Liver (tissue), 9 donors: ENCODE results near the gene ANKRD31. TPM values are rescaled to one million over a fixed set of nuclear protein-coding genes. Genes with fewer than 3 reads are reported as not detected.

Experiments
- DNase-seq: peaks from one replicate; pipeline ENCODE4 v3.0.0-alpha.2; 2017; ENCODE audit warnings: low spot score
- H3K27ac ChIP-seq, 2 donors: one replicate each; pipeline ENCODE4 v1.7.0; 2013; ENCODE audit warnings: inconsistent platforms in 2 of 2, low read length in 2 of 2, control low read depth in 1 of 2, low read depth in 1 of 2, mild to moderate bottlenecking in 1 of 2
- H3K27me3 ChIP-seq, 4 donors: one replicate each; pipeline versions ENCODE4 v1.6.1 to v1.7.0; 2013; ENCODE audit warnings: low read length in 3 of 4, inconsistent platforms in 1 of 4, mild to moderate bottlenecking in 1 of 4, moderate library complexity in 1 of 4; ENCODE audit not compliant: control insufficient read depth in 4 of 4, insufficient read depth in 4 of 4
- H3K36me3 ChIP-seq, 4 donors: one replicate each; pipeline versions ENCODE4 v1.6.1 to v1.7.0; 2013; ENCODE audit warnings: low read length in 3 of 4, mild to moderate bottlenecking in 3 of 4, low read depth in 1 of 4, moderate library complexity in 1 of 4; ENCODE audit not compliant: control insufficient read depth in 4 of 4, insufficient read depth in 3 of 4
- H3K4me1 ChIP-seq, 4 donors: one replicate each; pipeline versions ENCODE4 v1.6.1 to v1.7.0; 2013; ENCODE audit warnings: low read length in 3 of 4, mild to moderate bottlenecking in 3 of 4, moderate library complexity in 1 of 4; ENCODE audit not compliant: control insufficient read depth in 4 of 4, insufficient read depth in 4 of 4
- H3K4me3 ChIP-seq, 3 donors: one replicate each; pipeline versions ENCODE4 v1.6.1 to v1.7.0; 2013; ENCODE audit warnings: low read length in 3 of 3, control low read depth in 1 of 3, low read depth in 1 of 3, mild to moderate bottlenecking in 1 of 3
- H3K9ac ChIP-seq, 2 donors: one replicate each; pipeline ENCODE4 v1.7.0; 2013; ENCODE audit warnings: low read length in 2 of 2, mild to moderate bottlenecking in 2 of 2, moderate library complexity in 2 of 2, control low read depth in 1 of 2, low read depth in 1 of 2
- H3K9me3 ChIP-seq, 4 donors: one replicate each; pipeline versions ENCODE4 v1.6.1 to v1.7.0; 2013; ENCODE audit warnings: low read length in 3 of 4; ENCODE audit not compliant: control insufficient read depth in 4 of 4
- ATF3 ChIP-seq: IDR thresholded peaks from 2 replicates; pipeline ENCODE4 v1.6.1; 2016; ENCODE audit warnings: antibody characterized with exemption
- CTCF ChIP-seq: fragments of 150-350 bp; IDR thresholded peaks from 2 replicates; pipeline ENCODE4 v1.5.1; 2017; ENCODE audit warnings: improper control_type of control experiment, low read depth, low read length; ENCODE audit not compliant: missing input control
- EGR1 ChIP-seq, 2 donors: IDR thresholded peaks; 2 replicates each; pipeline ENCODE4 v1.6.1; 2016 to 2018; ENCODE audit warnings: antibody characterized with exemption in 2 of 2, low read depth in 2 of 2
- FOXA1 ChIP-seq: IDR thresholded peaks from 2 replicates; pipeline ENCODE4 v1.6.1; 2016; ENCODE audit warnings: antibody characterized with exemption
- FOXA2 ChIP-seq: IDR thresholded peaks from 2 replicates; pipeline ENCODE4 v1.6.1; 2016; ENCODE audit warnings: antibody characterized with exemption
- HNF4A ChIP-seq, 2 donors: conservative IDR thresholded peaks; 2 replicates each; pipeline ENCODE4 v1.6.1; 2016; ENCODE audit warnings: antibody characterized with exemption in 2 of 2, mild to moderate bottlenecking in 2 of 2
- HNF4G ChIP-seq: IDR thresholded peaks from 2 replicates; pipeline ENCODE4 v1.6.1; 2016; ENCODE audit warnings: antibody characterized with exemption
- JUND ChIP-seq, 2 donors: IDR thresholded peaks; 2 replicates each; pipeline ENCODE4 v1.6.1; 2016; ENCODE audit warnings: antibody characterized with exemption in 2 of 2
- MAX ChIP-seq: IDR thresholded peaks from 2 replicates; pipeline ENCODE4 v1.6.1; 2016; ENCODE audit warnings: antibody characterized with exemption
- NR2F2 ChIP-seq: IDR thresholded peaks from 2 replicates; pipeline ENCODE4 v1.6.1; 2016; ENCODE audit warnings: antibody characterized with exemption
- RAD21 ChIP-seq, 2 donors: IDR thresholded peaks; 2 replicates each; pipeline ENCODE4 v1.6.1; 2016; ENCODE audit warnings: antibody characterized with exemption in 2 of 2, mild to moderate bottlenecking in 2 of 2
- REST ChIP-seq: IDR thresholded peaks from 2 replicates; pipeline ENCODE4 v1.6.1; 2016; ENCODE audit warnings: antibody characterized with exemption, mild to moderate bottlenecking
- RXRA ChIP-seq, 2 donors: IDR thresholded peaks; 2 replicates each; pipeline ENCODE4 v1.6.1; 2017 to 2018; ENCODE audit warnings: antibody characterized with exemption in 2 of 2, mild to moderate bottlenecking in 1 of 2
- SP1 ChIP-seq: IDR thresholded peaks from 2 replicates; pipeline ENCODE4 v1.6.1; 2018; ENCODE audit warnings: antibody characterized with exemption, mild to moderate bottlenecking
- TAF1 ChIP-seq: conservative IDR thresholded peaks from 2 replicates; pipeline ENCODE4 v1.6.1; 2016; ENCODE audit warnings: antibody characterized with exemption, mild to moderate bottlenecking
- YY1 ChIP-seq: IDR thresholded peaks from 2 replicates; pipeline ENCODE4 v1.6.1; 2016; ENCODE audit warnings: antibody characterized with exemption, mild to moderate bottlenecking
- ZBTB33 ChIP-seq: IDR thresholded peaks from 2 replicates; pipeline ENCODE4 v1.6.1; 2016; ENCODE audit warnings: antibody characterized with exemption
- WGBS: extraction: QIAGEN DNeasy Blood & Tissue Kit; methylation state at CpG from one replicate; pipeline ENCODE4 v1.1.7; 2013; 5-methylcytosine and 5-hydroxymethylcytosine counted together
- polyA plus RNA-seq, 2 donors: library from polyadenylated mRNA; stranded (reverse) in 1 of 2; unstranded in 1 of 2; fragments of 200-250 nt in 1 of 2; fragments of >200 nt in 1 of 2; fragmentation: Nextera tagmentation in 1 of 2; extraction: Ambion mirVana in 1 of 2; gene quantifications; one replicate each; pipeline versions ENCODE4 v1.2.1 to v1.2.3, GENCODE V29; 2013 to 2015
- total RNA-seq, 2 donors: library from RNA; depleted of rRNA; stranded (reverse); fragments of >200 nt; gene quantifications; one replicate each; pipeline ENCODE4 v1.2.3, GENCODE V29; 2014
- donor health status: healthy.
- donor health status: healthy.
- donor health status: healthy.
- donor health status: healthy.
- donor health status: healthy.

The ANKRD31 gene
- total and polyA plus RNA-seq, 4 donors, result 0.03 to 0.08 (median 0.04) TPM

- Histone ChIP-seq H3K4me1 (no peaks in the 10 kb centered on the region), H3K9ac (no peak overlapping the region), H3K27ac (no peak overlapping the region), H3K4me3 (no peak overlapping the region), H3K9me3 (no peaks in the 10 kb centered on the region), H3K27me3 (no peaks in the 10 kb centered on the region), H3K36me3 (no peaks in the 10 kb centered on the region)
- WGBS, result 88% methylated on average over 6 of the region's 6 CpGs
- TF ChIP-seq NR2F2 (no peak), TAF1 (no peak), FOXA2 (no peak), CTCF (no peak), ZBTB33 (no peak), FOXA1 (no peak), RAD21 (IDR thresholded peaks at IDR 0.05) (no peak), RXRA (IDR thresholded peaks at IDR 0.05) (no peak), JUND (IDR thresholded peaks at IDR 0.05) (no peak)
- DNase-seq, result no peak
Measured at GRCh38 chr5:75192804-75193203, 43.9 kb downstream of the ANKRD31 start.

GRCh38 chr5:75192264-75192663, 44.4 kb downstream of the ANKRD31 start:
- Histone ChIP-seq H3K9me3 (no peaks in the 10 kb centered on the region), H3K27ac (no peak overlapping the region), H3K4me1 (no peaks in the 10 kb centered on the region), H3K36me3 (no peaks in the 10 kb centered on the region), H3K4me3 (no peak overlapping the region), H3K27me3 (no peaks in the 10 kb centered on the region), H3K9ac (no peak overlapping the region)
- DNase-seq, result no peak
- TF ChIP-seq FOXA2, result no peak

- no peaks in the 10 kb centered on the region for H3K4me1 ChIP-seq
- no peak overlapping the region for H3K4me3 ChIP-seq
- TF ChIP-seq SP1, result no peak
- TF ChIP-seq FOXA2, result no peak
- TF ChIP-seq HNF4G, result no peak
- TF ChIP-seq MAX, result no peak
- TF ChIP-seq JUND (IDR thresholded peaks at IDR 0.05), result no peak
- TF ChIP-seq RXRA (IDR thresholded peaks at IDR 0.05), result no peak
- no peak for TF ChIP-seq FOXA1
- no peak for TF ChIP-seq REST
- no peak for TF ChIP-seq TAF1
- TF ChIP-seq ATF3, result no peak
- no peak for TF ChIP-seq YY1
- no peak for TF ChIP-seq ZBTB33
- no peak for TF ChIP-seq HNF4A (conservative IDR thresholded peaks at IDR 0.05)
- TF ChIP-seq EGR1 (IDR thresholded peaks at IDR 0.05; ENCODE audit: low read depth in 2 of 2), result no peak
- H3K36me3 ChIP-seq, result no peaks in the 10 kb centered on the region
- H3K27ac ChIP-seq, result no peak overlapping the region
- DNase-seq, result no peak
- H3K9ac ChIP-seq, result no peak overlapping the region
- H3K9me3 ChIP-seq, result no peaks in the 10 kb centered on the region
- H3K27me3 ChIP-seq, result no peaks in the 10 kb centered on the region
- WGBS, result 97% methylated on average over 3 of the region's 3 CpGs
Measured at GRCh38 chr5:75190227-75190626, 46.5 kb downstream of the ANKRD31 start.
